ENCODE results near the gene DUSP22.

GRCh38 chr6:336159-337114 lies 44.1 kb downstream of the DUSP22 start:
- no peak for TF ChIP-seq POLR2AphosphoS5 (IDR thresholded peaks at IDR 0.05; ENCODE audit: low read depth, low read length)
- no peak for TF ChIP-seq TAF1 (IDR thresholded peaks at IDR 0.05; ENCODE audit: borderline replicate concordance, insufficient read depth, low read length)
- no peak for TF ChIP-seq REST (IDR thresholded peaks at IDR 0.05; ENCODE audit: insufficient read depth in 1 of 2, low read depth in 2 of 2, low read length in 2 of 2)
- TF ChIP-seq SIN3A (IDR thresholded peaks at IDR 0.05; ENCODE audit: borderline replicate concordance, insufficient read depth, low read length), result no peak

All from PFSK-1 (cell line).